Measurements from ENCODE around the gene TP53AIP1.
"Not testable (repeated sequence)": the region's sequence is repeated elsewhere in the genome, so short reads cannot be mapped to it uniquely, and the experiment has no call there.

The TP53AIP1 gene

DNA sequence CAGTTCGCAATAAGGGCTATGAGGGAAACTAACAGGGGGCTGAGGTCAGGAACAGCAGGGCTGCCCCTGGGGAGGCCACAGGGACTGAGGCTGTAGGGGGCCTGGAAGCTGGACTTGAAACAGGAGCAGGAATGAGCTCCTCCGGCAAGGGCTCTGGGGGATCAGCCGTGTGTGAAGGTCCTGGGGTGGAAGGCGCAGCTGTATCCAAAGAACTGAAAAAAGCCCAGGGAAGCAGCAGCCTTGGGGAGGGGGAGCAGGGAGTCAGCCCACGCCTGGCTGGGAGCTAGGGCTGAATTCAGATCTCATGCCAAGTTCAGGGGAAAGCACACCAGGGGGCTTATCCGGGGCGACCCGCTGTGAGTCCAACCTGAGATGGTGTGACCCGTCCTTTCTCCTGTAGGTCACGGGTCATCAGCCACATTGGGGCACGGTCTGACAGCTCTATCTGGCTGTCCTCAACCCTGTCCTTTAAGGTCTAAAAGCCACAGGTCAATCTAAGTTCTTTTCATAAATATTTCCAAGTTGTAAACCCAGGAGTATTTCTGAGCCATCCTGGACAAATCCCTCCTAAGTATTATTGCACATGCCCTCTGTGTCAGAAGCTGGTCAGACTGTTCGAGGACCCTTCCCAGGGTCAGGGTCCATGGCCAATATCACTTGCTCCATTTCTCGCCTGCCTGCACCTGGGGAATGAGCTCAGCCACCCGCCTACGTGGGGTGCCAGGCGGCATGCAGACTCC is 18.0 kb downstream of the TP53AIP1 start:
- no peak for DNase-seq

GRCh38 chr11:128924104-128924503 is 18.6 kb downstream of the TP53AIP1 start:
- no peak for DNase-seq

- no peak for DNase-seq
Measured at GRCh38 chr11:128921793-128922192, 20.9 kb downstream of the TP53AIP1 start.

GRCh38 chr11:128920666-128921065 is 22.0 kb downstream of the TP53AIP1 start:
- no peak for DNase-seq

DNA sequence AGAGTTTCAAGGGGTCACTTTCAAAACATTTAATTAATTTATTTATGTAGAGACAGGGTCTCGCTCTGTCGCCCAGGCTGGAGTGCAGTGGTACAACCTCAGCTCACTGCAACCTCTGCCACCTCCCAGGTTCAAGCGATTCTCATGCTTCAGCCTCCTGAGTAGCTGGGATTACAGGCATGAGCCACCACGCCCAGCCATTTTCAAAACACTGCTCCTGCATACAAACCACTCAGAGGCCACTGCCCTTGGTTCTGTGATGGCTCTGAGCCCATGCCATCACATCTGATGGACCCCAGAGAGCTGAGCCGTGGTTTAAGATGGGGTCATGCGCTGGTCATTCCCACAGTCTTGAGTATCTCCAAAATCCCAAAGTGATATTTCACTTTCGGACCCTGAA is 23.0 kb downstream of the TP53AIP1 start:
- not testable (repeated sequence) for DNase-seq

DNA sequence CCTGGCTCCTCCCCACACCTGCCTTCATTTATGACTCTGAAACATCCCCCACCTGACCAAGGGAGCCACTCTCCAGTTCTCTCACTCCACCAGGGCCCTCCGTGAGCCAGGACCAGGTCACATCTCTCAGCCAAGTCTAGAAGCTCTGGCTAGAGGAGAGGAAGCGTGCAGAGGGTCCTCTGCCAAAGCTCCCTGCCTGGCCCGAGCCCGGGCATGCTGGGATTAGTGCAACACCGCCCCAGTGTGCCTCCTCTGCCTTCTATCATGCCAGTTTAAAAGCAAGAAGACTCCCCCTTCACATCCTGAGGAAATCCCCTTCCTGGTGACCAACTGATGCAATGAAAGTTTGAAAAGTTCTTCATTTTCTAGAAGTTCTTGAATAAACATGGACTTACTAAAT is 23.5 kb downstream of the TP53AIP1 start:
- no peak for DNase-seq

DNA sequence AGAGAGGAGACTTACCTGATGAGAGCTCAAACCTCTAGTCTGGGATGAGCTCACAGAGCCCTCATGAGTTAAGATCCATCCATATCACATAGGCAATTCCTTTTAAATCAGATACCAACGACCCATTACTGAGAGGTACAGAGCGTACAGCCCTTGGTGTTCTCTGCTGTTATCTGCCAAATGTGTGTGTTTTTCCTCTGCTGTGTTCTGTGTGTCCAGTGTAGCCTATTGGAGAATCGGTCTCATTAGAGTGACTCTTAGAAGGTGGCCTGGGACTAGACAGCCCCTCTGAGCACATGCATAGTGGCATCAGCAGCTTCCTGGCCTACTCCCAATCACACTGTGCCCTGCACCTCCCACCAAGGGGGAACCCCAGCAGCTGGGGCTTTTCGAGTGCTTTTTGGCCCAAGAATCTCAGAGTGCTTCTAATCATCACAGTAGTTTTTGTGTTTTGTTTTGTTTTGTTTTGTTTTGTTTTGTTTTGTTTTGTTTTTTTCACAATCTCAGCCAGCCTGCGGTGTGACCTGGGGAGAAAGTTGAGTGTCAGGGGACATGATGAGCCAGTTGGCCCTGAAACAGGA is 25.4 kb downstream of the TP53AIP1 start:
- DNase-seq, result no peak

DNA sequence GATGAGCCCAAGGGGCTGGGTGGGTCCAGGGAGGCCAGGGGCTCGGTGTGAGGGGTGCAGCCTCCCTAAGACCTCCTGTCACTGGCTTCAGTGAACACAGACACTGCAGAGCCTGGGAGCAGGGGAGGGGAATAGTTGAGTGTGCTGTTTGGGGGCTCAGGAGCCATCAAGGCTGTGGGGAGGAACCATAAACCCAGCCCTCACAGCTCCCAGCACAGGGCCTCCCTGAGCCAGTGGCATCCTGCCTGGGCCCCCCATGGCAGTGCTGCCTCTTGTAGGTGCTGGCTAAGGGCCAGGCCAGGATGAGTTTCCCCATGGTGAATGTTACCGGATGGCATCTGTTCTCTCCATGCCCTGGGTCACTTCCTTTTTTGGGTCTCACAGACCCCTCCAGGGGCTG is 26.0 kb downstream of the TP53AIP1 start:
- no peak for DNase-seq

DNA sequence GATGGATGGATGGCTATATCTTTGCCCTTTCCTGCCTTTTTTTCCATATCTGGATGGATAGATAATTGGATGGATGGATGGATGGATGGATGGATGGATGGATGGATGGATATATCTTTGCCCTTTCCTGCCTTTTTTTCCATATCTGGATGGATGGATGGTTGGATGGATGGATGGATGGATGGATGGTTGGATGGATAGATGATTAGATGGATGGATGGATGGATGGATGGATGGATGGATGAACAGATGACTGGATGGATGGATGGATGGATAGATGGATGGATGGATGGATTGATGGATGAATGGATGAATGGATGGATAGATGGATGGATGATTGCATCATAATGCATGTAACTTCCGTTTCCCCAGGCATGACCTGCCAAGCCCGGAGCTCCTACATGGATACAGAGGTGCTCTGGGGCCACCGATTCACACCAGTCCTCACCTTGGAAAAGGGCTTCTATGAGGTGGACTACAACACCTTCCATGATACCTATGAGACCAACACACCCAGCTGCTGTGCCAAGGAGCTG is 26.6 kb downstream of the TP53AIP1 start:
- DNase-seq, result no peak

DNA sequence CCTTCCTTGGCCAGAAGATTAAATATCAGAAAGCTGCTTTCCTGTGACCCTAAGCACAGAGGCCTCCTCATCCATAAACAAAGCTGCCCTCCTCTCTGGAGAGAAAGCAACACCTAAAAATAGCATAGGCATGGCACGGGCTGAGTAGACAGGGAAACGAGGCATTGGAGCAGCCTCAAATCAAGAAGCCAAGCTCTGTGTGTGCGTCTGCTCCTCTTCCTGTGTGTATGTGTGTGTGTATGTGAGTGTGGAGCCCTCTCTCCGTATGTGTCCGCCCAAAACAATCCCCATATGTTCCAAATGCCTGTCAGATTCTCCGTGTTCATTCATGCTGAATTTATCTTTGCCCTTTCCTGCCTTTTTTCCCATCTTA is 27.5 kb downstream of the TP53AIP1 start:
- DNase-seq, result no peak

GRCh38 chr11:128914216-128915148 is 28.2 kb downstream of the TP53AIP1 start:
- DNase-seq, result no peak

DNA sequence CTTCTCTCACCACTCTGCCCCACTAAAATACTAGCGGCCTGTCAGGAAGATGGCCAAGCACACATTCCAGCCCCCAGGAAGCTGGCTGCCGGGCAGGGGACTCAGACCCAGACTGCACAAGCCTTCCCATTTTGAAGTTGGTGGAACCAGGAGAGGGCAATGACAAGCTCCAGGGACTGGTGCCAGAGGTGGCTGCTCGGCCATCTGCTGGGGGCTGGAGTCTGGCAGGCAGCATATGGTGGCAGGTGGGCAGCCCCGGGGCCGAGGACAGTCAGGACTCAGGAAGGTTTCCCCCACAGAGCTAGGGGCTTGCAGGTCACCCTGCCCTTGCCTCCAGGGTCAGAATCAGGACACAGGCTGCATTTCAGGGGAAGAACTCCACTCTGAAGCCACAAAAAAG is 28.9 kb downstream of the TP53AIP1 start:
- no peak for DNase-seq

- no peak for DNase-seq
Measured at GRCh38 chr11:128911701-128912100, 31.0 kb downstream of the TP53AIP1 start.

DNA sequence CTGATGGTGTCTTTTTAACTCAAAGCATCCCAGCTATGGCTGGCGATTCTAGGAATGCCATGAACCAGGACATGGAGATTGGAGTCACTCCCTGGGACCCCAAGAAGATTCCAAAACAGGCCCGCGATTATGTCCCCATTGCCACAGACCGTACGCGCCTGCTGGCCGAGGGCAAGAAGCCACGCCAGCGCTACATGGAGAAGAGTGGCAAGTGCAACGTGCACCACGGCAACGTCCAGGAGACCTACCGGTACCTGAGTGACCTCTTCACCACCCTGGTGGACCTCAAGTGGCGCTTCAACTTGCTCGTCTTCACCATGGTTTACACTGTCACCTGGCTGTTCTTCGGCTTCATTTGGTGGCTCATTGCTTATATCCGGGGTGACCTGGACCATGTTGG is 31.4 kb downstream of the TP53AIP1 start:
- DNase-seq, result no peak

DNA sequence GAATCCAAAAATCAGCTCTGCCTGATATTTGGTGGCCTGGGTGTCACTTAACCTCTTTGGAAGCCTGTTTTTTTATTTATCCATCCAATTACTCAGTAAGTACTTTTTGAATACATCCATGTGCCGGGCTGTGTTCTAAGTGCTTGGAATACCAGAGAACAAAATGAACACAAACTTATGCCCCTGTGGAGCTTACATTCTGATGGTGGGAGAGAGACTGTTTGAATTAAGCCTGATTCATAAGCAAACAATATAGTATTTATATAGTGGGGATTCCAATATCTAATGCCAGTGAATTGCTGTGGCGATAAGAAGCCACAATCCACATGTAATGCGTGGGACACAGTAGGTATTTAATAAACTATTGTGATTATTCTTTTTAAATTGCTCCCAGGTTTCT is 32.1 kb downstream of the TP53AIP1 start:
- no peak for DNase-seq

DNA sequence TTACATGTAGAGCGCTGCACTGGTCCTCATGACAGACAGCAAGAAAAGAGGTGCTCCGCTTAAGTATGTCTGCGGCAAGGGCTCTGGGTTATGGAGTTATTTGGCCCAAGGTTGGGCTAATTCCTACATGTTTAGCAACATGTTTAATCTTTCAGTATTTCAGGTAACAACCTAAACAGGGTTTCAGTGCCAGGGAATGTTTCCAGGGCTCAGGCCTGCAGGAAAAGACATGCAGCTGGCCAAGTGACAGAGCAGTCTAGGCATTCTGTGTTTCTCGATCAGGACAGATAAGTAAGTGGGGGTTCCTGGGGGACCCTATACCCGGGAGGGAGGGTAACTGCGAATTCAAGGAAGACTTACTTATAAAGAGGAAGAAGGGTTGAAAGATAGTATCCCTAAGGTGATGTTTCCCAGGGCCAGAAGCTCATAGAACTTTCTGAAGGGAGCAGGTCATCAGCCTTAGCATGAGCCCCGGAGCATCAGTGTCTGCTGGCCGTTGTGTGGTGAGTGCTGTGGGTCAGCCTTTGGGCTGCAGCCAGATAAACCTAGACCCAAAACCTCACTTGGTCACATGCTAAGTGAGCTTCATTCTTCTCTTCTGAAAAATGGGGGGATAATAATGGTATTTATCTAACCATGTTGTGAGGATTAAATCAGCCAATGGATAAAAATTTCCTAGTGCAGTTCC is 33.1 kb downstream of the TP53AIP1 start:
- no peak for DNase-seq

DNA sequence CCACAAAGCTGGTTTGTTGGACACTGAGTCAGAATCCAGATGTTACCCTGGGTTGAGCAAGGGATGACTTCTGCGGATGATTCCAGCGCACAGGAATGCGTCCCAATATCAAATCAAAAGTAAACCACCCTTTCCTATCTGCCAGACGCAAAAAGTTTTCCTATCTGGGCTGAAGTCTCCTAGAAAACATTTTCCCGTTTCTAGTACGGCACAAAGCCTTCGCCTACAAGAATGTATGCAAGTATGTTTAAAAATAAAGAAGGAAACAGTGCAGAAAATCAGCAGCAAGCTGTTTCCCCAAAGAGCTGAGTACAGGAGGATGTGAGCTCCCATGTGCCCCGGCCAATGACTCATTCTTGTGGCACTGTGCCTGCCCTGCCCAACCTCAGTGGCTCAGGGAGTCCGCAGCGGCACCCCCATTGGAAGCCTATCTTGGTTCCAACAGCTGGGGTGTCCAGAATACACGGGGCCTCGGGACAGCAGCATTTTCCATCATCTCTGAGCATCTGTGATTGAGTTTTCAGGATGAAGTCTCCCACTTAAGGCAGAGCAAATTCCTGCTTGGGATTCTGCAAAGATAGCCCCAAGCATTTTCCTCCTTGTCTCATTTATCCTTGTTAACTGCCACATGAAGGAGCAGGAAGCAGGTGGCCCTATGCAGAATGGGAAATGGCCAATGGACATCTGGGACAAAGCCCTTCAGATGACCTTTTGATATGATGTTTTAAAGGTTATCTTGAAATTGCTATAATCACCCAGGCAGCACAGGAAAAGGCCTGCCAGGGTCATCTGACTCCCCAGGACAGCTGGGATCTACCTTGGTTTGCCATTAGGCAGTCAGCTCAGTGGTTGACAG is 34.1 kb downstream of the TP53AIP1 start:
- no peak for DNase-seq

DNA sequence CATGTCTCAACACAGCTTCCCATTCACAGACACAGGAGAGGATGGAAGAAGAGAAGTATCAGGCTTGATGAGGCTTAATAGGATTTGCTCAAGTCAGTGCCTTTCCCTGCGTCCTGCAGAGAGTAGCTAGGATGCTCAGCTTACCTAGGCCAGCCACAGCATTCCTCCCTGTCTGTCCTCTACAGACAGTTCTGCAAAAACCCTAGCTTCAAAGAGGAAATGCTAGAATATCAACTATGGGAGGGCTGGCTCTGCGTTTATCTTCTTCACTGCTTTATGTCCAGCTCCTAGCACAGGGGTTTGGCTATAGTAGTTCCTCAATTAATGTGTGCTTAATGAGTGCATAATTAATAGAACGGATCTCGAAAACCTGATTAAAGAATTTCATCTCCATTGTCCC is 35.1 kb downstream of the TP53AIP1 start:
- DNase-seq, result no peak

DNA sequence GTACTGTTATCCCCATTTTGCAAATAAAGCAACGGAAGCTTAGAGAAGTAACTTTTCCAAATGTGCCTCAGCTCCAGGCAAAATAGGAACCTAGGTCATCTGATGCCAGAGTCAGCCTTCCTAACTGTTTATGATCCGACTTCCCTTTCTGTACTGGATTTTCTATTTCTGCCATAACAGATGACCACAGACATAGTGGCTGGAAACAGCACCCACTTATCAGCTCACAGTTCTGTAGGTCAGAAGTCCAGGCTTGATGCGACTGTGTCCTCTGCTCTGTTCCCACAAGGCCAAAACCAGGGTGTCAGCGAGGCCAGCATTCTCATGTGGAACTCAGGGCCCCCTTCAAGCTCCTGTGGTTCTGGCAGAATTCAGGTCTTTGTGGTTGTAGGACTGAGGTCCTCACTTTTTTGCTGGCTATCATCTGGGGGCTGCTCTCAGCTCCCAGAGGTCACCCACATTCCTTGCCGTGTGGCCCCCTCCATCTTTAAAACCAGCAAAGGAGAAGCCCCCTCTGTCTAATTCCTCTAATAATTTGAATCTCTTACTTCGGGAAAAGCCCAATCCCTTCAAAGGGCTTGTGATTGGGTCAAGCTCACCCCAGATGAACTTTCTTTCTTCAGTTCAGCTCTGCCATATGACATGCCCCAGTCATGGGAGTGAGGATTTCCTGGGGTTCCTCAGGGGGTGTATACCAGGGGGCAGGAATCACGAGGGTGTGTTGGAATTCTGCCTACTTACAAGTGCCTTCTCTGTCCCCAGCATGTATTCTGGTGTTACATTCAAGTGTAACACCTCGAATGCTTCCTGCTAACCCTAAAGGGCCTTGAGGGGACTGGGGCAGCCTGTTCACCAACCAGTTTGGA is 36.3 kb downstream of the TP53AIP1 start:
- DNase-seq, result no peak

DNA sequence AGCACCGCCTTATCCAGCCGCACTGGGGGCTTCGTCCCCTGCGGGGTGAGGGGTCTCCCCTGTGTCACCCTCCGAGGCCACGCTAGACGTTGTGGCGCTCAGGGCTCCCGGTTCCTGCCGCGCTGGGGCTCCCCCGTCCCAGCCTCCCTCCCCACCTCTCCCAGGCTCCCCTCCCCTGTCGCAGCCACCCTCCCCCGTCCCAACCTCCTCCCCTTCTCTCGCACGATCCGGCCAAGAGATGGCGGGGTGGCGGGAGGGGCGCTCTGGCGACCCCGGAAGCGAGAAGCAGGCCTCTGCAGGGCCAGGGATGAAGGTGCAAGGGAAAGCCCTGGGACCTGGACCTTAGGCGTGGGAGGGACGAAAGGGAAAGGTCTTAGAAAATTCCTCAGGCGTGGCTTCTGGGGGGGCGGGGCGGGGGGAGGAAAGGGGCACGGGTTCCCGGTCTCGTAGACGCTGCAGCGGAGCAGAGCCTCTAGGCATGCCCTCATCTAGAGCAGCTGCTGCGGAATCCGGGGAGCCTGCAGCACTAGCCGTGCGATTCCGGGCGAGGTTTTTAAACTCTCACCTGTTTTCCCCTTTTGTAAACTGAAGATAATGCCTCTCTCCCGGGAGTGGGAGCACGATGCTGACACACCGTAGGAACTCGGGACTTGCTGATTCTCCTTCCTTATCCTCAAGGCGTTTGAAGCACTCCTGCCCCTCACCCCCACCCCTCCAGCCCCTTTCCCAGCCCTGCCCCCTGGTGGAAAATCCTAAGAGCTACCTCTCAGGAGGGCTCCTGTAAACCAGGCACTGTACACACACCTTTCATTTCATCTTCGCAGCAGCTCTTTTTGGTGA is 37.1 kb downstream of the TP53AIP1 start:
- DNase-seq, result peak; percentile 40
